Fibroblast of villous mesenchyme (primary cell): ENCODE results near the gene TEAD1. TPM values are rescaled to one million over a fixed set of nuclear protein-coding genes. Genes with fewer than 3 reads are reported as not detected.

Experiments used
- DNase-seq: peaks from one replicate; pipeline ENCODE4 v3.0.0-alpha.2; 2010; ENCODE audit warnings: low read depth
- H3K4me3 ChIP-seq: 2 replicates; pipeline ENCODE4 v1.5.1; 2011; ENCODE audit warnings: low read depth, mild to moderate bottlenecking, low read length
- CTCF ChIP-seq: IDR thresholded peaks from 2 replicates; pipeline ENCODE4 v1.5.1; 2012; ENCODE audit warnings: low read depth, mild to moderate bottlenecking, low read length; ENCODE audit not compliant: insufficient read depth
- total RNA-seq: library from RNA; depleted of rRNA; stranded (reverse); fragments of >200 nt; gene quantifications from 2 replicates; pipeline ENCODE4 v1.2.3, GENCODE V29; 2012

The TEAD1 gene
- total RNA-seq, 1 donor, result 244 TPM

GRCh38 chr11:12927886-12928285 lies 253.7 kb downstream of the TEAD1 start:
- H3K4me3 ChIP-seq, result no peak overlapping the region
- no peak for TF ChIP-seq CTCF
- no peak for DNase-seq

GRCh38 chr11:12930850-12931249 lies 256.6 kb downstream of the TEAD1 start:
- DNase-seq, result no peak
- no peak for TF ChIP-seq CTCF
- no peak overlapping the region for H3K4me3 ChIP-seq

- DNase-seq, result no peak
- TF ChIP-seq CTCF, result no peak
- no peak overlapping the region for H3K4me3 ChIP-seq
Observed at GRCh38 chr11:12932485-12932884, 258.3 kb downstream of the TEAD1 start.

- no peak overlapping the region for H3K4me3 ChIP-seq
- TF ChIP-seq CTCF, result no peak
- no peak for DNase-seq
Observed at GRCh38 chr11:12936200-12936599, 262.0 kb downstream of the TEAD1 start.

- H3K4me3 ChIP-seq, result no peak overlapping the region
- DNase-seq, result no peak
- no peak for TF ChIP-seq CTCF
Observed at GRCh38 chr11:12938590-12939247, 264.5 kb downstream of the TEAD1 start.

GRCh38 chr11:12941671-12942070 lies 267.4 kb downstream of the TEAD1 start:
- no peak for DNase-seq
- no peak for TF ChIP-seq CTCF
- H3K4me3 ChIP-seq, result no peak overlapping the region

- DNase-seq, result no peak
- H3K4me3 ChIP-seq, result no peak overlapping the region
- no peak for TF ChIP-seq CTCF
Observed at GRCh38 chr11:12942157-12942556, 267.9 kb downstream of the TEAD1 start.
